Measurements from ENCODE around the gene CNTN4.

The CNTN4 gene

DNA sequence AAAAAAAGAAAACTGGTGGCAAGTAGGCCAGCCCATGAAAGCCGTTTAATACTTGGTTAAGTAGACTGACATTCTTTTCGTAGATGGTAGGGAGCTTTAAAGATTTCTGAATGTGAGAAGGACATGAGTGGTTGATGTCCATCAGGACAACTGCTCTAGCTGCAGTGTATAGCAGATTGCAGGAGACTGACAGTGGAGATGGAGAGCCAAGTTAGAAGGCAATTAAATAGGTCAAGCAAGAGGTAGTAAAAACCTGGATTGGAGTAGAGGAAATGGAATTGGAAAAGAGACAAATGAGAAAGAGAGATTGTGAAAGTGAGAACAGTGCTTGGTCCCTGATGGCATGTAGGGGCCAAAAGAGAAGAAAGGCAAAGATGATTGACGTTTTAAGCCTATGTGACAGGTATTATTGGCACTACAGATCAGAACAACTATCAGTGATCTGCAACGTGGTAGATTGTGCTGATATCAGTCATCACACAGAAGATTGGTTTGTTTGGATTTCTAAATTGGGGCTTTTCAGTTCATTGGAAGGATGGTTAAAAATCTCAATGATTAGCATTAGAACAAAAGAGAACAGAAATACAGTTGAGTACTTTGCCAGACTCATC is 74.0 kb downstream of the CNTN4 start:
- no peaks in the 10 kb centered on the region for H3K27me3 ChIP-seq (ENCODE audit: insufficient read depth, low read length, poor library complexity)
- H3K4me1 ChIP-seq (ENCODE audit: insufficient read depth, low read length), result no peaks in the 10 kb centered on the region
- no peaks in the 10 kb centered on the region for H3K79me2 ChIP-seq (ENCODE audit: insufficient read depth, low read length)
- ATAC-seq (ENCODE audit: insufficient read depth, low read depth) (no peak), DNase-seq (no peak)
- H3K36me3 ChIP-seq (ENCODE audit: insufficient read depth, low read length), result no peaks in the 10 kb centered on the region
- no peak overlapping the region for H3K4me3 ChIP-seq (ENCODE audit: low read depth in 1 of 2, low read length in 2 of 2)
- H3K9ac ChIP-seq (ENCODE audit: low read depth, low read length), result no peak overlapping the region
- H2AFZ ChIP-seq (ENCODE audit: low read depth, low read length), result no peak overlapping the region
- H3K27ac ChIP-seq (ENCODE audit: low read length), result no peak overlapping the region
- TF ChIP-seq, protein P1, sequence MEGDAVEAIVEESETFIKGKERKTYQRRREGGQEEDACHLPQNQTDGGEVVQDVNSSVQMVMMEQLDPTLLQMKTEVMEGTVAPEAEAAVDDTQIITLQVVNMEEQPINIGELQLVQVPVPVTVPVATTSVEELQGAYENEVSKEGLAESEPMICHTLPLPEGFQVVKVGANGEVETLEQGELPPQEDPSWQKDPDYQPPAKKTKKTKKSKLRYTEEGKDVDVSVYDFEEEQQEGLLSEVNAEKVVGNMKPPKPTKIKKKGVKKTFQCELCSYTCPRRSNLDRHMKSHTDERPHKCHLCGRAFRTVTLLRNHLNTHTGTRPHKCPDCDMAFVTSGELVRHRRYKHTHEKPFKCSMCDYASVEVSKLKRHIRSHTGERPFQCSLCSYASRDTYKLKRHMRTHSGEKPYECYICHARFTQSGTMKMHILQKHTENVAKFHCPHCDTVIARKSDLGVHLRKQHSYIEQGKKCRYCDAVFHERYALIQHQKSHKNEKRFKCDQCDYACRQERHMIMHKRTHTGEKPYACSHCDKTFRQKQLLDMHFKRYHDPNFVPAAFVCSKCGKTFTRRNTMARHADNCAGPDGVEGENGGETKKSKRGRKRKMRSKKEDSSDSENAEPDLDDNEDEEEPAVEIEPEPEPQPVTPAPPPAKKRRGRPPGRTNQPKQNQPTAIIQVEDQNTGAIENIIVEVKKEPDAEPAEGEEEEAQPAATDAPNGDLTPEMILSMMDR (IDR thresholded peaks at IDR 0.05; ENCODE audit: borderline replicate concordance, extremely low read depth, low read length, poor library complexity, severe bottlenecking), result no peak
- no peaks in the 10 kb centered on the region for H4K20me1 ChIP-seq (ENCODE audit: insufficient read depth, low read length)
- H3K4me2 ChIP-seq (ENCODE audit: insufficient read depth, low read length), result no peak overlapping the region
- H3K9me3 ChIP-seq (ENCODE audit: insufficient read depth, low read length, severe bottlenecking), result no peaks in the 10 kb centered on the region

DNA sequence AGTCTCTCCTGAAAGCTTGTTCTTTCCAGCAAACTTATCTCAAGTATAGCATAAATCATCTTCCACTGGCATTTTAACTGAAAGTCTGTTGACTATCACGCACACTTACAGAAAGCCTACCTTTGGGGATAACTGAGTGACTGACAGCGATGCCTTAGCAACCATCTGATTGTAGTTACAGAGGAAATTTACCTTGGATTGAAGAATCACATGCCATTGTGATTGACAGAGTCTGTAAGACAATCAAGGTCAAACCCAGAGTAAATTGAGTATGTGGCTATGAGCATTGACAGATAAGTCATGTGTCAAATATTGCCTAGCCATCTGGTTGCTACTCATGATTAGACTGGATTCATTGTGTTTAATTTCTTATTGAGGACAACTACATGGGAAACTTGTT is 82.0 kb downstream of the CNTN4 start:
- no peak overlapping the region for H3K9ac ChIP-seq (ENCODE audit: low read depth, low read length)
- H3K36me3 ChIP-seq (ENCODE audit: insufficient read depth, low read length), result no peaks in the 10 kb centered on the region
- no peak for TF ChIP-seq EZH2 (IDR thresholded peaks at IDR 0.05; ENCODE audit: borderline replicate concordance, low read depth, low read length, severe bottlenecking)
- H3K4me2 ChIP-seq (ENCODE audit: insufficient read depth, low read length), result no peak overlapping the region
- no peaks in the 10 kb centered on the region for H3K4me1 ChIP-seq (ENCODE audit: insufficient read depth, low read length)
- H3K27me3 ChIP-seq (ENCODE audit: insufficient read depth, low read length, poor library complexity), result no peaks in the 10 kb centered on the region
- H3K9me3 ChIP-seq (ENCODE audit: insufficient read depth, low read length, severe bottlenecking), result no peaks in the 10 kb centered on the region
- ATAC-seq (ENCODE audit: insufficient read depth, low read depth) (no peak), DNase-seq (no peak)
- H3K79me2 ChIP-seq (ENCODE audit: insufficient read depth, low read length), result no peaks in the 10 kb centered on the region
- H3K4me3 ChIP-seq (ENCODE audit: low read depth in 1 of 2, low read length in 2 of 2), result no peak overlapping the region
- no peak overlapping the region for H2AFZ ChIP-seq (ENCODE audit: low read depth, low read length)
- H4K20me1 ChIP-seq (ENCODE audit: insufficient read depth, low read length), result no peaks in the 10 kb centered on the region
- no peak overlapping the region for H3K27ac ChIP-seq (ENCODE audit: low read length)

DNA sequence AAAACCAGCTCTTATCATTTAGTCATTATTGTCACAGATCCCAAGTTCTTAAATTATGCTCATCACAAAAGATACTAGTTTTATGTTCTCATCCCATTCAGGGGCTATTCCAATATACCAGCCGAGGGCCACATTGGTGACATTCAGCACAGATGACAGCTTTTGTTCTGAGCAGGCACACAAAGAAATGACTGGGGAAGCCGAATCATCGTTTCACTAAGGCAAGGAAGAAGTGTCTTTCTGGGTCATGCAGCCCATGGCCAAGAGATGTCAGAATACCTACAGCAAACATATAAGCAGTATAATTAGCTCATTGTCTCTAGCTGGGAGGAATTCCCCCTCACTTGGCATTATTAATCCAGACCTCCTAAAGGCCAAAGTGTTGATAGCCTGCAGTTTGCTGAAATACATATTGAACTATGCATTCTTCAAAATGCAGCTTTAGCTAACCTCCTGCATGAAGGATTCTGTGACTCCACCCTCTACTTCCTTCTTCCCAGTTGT is 100.2 kb downstream of the CNTN4 start:
- Histone ChIP-seq H4K20me1 (ENCODE audit: insufficient read depth, low read length) (no peaks in the 10 kb centered on the region), H3K9me3 (ENCODE audit: insufficient read depth, low read length, severe bottlenecking) (no peaks in the 10 kb centered on the region), H3K79me2 (ENCODE audit: insufficient read depth, low read length) (no peaks in the 10 kb centered on the region), H3K4me1 (ENCODE audit: insufficient read depth, low read length) (no peaks in the 10 kb centered on the region), H3K4me2 (ENCODE audit: insufficient read depth, low read length) (no peak overlapping the region), H3K36me3 (ENCODE audit: insufficient read depth, low read length) (no peaks in the 10 kb centered on the region), H3K4me3 (ENCODE audit: low read depth in 1 of 2, low read length in 2 of 2) (no peak overlapping the region), H3K27me3 (ENCODE audit: insufficient read depth, low read length, poor library complexity) (no peaks in the 10 kb centered on the region), H2AFZ (ENCODE audit: low read depth, low read length) (no peak overlapping the region), H3K27ac (ENCODE audit: low read length) (no peak overlapping the region), H3K9ac (ENCODE audit: low read depth, low read length) (no peak overlapping the region)
- TF ChIP-seq EZH2 (IDR thresholded peaks at IDR 0.05; ENCODE audit: borderline replicate concordance, low read depth, low read length, severe bottlenecking), result no peak
- TF ChIP-seq, protein P1 (IDR thresholded peaks at IDR 0.05; ENCODE audit: borderline replicate concordance, extremely low read depth, low read length, poor library complexity, severe bottlenecking), result no peak
- DNase-seq, result no peak
- no peak for ATAC-seq (ENCODE audit: insufficient read depth, low read depth)

DNA sequence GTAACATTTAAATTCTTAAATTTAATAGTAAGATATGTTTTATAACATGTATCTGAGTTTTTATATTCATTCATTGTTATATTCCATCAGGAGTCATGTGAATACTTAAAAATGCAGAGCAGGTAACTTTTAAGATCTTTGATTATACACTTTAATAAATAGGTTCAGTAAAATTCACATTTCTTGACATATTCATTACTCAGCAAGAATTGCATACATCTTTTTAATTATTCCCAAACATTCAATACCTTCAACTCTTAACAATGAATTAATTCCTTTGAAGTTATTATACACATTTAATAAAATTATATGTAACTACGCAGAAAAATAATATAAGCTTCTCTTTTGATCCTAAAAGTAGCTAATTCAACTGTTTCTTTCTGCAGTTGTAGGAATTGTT is 105.4 kb downstream of the CNTN4 start:
- DNase-seq (no peak), ATAC-seq (ENCODE audit: insufficient read depth, low read depth) (no peak)
- no peaks in the 10 kb centered on the region for H3K4me1 ChIP-seq (ENCODE audit: insufficient read depth, low read length)
- H3K27ac ChIP-seq (ENCODE audit: low read length), result no peak overlapping the region
- no peak overlapping the region for H2AFZ ChIP-seq (ENCODE audit: low read depth, low read length)
- no peak overlapping the region for H3K4me2 ChIP-seq (ENCODE audit: insufficient read depth, low read length)
- H3K9ac ChIP-seq (ENCODE audit: low read depth, low read length), result no peak overlapping the region
- TF ChIP-seq, protein P1 (IDR thresholded peaks at IDR 0.05; ENCODE audit: borderline replicate concordance, extremely low read depth, low read length, poor library complexity, severe bottlenecking), result no peak
- no peak for TF ChIP-seq EZH2 (IDR thresholded peaks at IDR 0.05; ENCODE audit: borderline replicate concordance, low read depth, low read length, severe bottlenecking)
- no peaks in the 10 kb centered on the region for H4K20me1 ChIP-seq (ENCODE audit: insufficient read depth, low read length)
- no peak overlapping the region for H3K4me3 ChIP-seq (ENCODE audit: low read depth in 1 of 2, low read length in 2 of 2)
- no peaks in the 10 kb centered on the region for H3K27me3 ChIP-seq (ENCODE audit: insufficient read depth, low read length, poor library complexity)
- H3K9me3 ChIP-seq (ENCODE audit: insufficient read depth, low read length, severe bottlenecking), result no peaks in the 10 kb centered on the region
- H3K36me3 ChIP-seq (ENCODE audit: insufficient read depth, low read length), result no peaks in the 10 kb centered on the region
- H3K79me2 ChIP-seq (ENCODE audit: insufficient read depth, low read length), result no peaks in the 10 kb centered on the region

Measured in DND-41 (cell line).